Measurements from ENCODE around the gene GJC2. TPM values are rescaled to one million over a fixed set of nuclear protein-coding genes. Genes with fewer than 3 reads are reported as not detected.

GJC2 gene
- polyA plus RNA-seq, 1 of the 3 experiments (the other 2 are of a cell fraction): 0.92 TPM

DNA sequence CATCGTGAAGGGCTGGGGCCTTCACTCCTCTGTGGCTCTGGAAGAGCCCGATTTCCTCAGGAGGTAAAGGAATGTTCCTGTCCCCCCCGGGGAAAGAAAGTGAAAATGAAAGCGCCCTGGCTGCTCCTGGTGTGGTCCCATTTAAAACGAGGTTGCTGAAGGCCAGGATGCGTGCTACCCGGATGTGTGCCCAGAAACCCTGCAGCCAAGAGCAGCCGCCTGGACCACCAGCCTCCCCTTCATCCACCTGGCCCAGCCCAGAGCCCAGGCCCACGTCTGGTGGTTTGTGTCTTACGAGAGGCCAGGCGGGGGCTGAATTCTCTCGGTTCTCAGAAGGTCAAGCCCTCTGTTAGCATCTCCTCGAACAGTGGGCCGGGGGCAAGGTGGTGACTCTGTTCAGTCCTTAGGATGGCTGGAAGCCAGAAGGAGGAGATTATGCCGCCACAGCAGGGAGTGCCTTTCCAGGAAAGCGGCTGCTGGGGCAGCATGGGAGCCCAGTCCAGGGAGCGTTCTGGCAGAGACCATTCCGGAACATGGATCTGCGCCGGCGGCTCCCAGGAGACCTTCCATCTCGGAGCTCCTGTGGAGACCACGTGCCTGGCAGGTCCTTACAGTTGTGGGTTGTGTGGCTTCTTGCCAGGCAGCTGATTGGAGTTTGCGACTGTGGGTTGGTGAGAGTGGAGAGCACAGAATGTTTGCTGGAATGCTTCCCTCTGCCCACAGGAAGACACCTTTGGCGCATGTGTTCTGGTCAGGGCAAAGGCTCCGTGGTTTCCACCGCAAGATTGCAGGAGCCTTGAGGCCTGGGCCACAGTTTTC lies 8.3 kb upstream of the GJC2 start:
- H3K9ac ChIP-seq: peak overlapping the region; percentile 98
- H3K27ac ChIP-seq (ENCODE audit: low read depth in 2 of 2, low read length in 1 of 2): peak overlapping the region in 1 of 2 experiments; percentile 89; a peak in 1 of 4 replicates
- CTCF ChIA-PET: interaction anchor here (4.5 to 5.4 kb wide), 2 partner anchors 24 to 25 kb away, joined by 22 to 24 read pairs; partner anchors contain the start of gene IBA57
- H3K27me3 ChIP-seq (ENCODE audit: insufficient read depth): peaks cover 12% of the 10 kb centered on the region; the same call in 1 of the 2 replicates
- TF ChIP-seq PBX3 (IDR thresholded peaks at IDR 0.05): no peak
- TF ChIP-seq, protein P1, sequence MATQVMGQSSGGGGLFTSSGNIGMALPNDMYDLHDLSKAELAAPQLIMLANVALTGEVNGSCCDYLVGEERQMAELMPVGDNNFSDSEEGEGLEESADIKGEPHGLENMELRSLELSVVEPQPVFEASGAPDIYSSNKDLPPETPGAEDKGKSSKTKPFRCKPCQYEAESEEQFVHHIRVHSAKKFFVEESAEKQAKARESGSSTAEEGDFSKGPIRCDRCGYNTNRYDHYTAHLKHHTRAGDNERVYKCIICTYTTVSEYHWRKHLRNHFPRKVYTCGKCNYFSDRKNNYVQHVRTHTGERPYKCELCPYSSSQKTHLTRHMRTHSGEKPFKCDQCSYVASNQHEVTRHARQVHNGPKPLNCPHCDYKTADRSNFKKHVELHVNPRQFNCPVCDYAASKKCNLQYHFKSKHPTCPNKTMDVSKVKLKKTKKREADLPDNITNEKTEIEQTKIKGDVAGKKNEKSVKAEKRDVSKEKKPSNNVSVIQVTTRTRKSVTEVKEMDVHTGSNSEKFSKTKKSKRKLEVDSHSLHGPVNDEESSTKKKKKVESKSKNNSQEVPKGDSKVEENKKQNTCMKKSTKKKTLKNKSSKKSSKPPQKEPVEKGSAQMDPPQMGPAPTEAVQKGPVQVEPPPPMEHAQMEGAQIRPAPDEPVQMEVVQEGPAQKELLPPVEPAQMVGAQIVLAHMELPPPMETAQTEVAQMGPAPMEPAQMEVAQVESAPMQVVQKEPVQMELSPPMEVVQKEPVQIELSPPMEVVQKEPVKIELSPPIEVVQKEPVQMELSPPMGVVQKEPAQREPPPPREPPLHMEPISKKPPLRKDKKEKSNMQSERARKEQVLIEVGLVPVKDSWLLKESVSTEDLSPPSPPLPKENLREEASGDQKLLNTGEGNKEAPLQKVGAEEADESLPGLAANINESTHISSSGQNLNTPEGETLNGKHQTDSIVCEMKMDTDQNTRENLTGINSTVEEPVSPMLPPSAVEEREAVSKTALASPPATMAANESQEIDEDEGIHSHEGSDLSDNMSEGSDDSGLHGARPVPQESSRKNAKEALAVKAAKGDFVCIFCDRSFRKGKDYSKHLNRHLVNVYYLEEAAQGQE (IDR thresholded peaks at IDR 0.05; ENCODE audit: low read depth, low read length): no peak
- TF ChIP-seq MXI1 (IDR thresholded peaks at IDR 0.05; ENCODE audit: low read depth, low read length): no peak
- TF ChIP-seq RCOR1 (IDR thresholded peaks at IDR 0.05; ENCODE audit: low read length): no peak
- no peak for TF ChIP-seq YY1 (IDR thresholded peaks at IDR 0.05; ENCODE audit: low read depth)
- TF ChIP-seq, protein P2, sequence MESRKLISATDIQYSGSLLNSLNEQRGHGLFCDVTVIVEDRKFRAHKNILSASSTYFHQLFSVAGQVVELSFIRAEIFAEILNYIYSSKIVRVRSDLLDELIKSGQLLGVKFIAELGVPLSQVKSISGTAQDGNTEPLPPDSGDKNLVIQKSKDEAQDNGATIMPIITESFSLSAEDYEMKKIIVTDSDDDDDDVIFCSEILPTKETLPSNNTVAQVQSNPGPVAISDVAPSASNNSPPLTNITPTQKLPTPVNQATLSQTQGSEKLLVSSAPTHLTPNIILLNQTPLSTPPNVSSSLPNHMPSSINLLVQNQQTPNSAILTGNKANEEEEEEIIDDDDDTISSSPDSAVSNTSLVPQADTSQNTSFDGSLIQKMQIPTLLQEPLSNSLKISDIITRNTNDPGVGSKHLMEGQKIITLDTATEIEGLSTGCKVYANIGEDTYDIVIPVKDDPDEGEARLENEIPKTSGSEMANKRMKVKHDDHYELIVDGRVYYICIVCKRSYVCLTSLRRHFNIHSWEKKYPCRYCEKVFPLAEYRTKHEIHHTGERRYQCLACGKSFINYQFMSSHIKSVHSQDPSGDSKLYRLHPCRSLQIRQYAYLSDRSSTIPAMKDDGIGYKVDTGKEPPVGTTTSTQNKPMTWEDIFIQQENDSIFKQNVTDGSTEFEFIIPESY (IDR thresholded peaks at IDR 0.05; ENCODE audit: borderline replicate concordance, low read depth): no peak
- no peak for TF ChIP-seq RXRA (IDR thresholded peaks at IDR 0.05; ENCODE audit: borderline replicate concordance, low read depth)
- no peak for TF ChIP-seq IRF3 (IDR thresholded peaks at IDR 0.05; ENCODE audit: low read depth, low read length)
- TF ChIP-seq RFX5 (IDR thresholded peaks at IDR 0.05; ENCODE audit: low read length): no peak
- TF ChIP-seq, protein P3, sequence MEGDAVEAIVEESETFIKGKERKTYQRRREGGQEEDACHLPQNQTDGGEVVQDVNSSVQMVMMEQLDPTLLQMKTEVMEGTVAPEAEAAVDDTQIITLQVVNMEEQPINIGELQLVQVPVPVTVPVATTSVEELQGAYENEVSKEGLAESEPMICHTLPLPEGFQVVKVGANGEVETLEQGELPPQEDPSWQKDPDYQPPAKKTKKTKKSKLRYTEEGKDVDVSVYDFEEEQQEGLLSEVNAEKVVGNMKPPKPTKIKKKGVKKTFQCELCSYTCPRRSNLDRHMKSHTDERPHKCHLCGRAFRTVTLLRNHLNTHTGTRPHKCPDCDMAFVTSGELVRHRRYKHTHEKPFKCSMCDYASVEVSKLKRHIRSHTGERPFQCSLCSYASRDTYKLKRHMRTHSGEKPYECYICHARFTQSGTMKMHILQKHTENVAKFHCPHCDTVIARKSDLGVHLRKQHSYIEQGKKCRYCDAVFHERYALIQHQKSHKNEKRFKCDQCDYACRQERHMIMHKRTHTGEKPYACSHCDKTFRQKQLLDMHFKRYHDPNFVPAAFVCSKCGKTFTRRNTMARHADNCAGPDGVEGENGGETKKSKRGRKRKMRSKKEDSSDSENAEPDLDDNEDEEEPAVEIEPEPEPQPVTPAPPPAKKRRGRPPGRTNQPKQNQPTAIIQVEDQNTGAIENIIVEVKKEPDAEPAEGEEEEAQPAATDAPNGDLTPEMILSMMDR (IDR thresholded peaks at IDR 0.05): no peak
- TF ChIP-seq SMC3 (IDR thresholded peaks at IDR 0.05; ENCODE audit: low read depth, low read length): no peak
- no peak for TF ChIP-seq JUND (IDR thresholded peaks at IDR 0.05)
- no peak for TF ChIP-seq NRF1 (IDR thresholded peaks at IDR 0.05; ENCODE audit: low read depth, low read length)
- H3K79me2 ChIP-seq (ENCODE audit: insufficient read depth): peaks cover 63% of the 10 kb centered on the region
- no peak overlapping the region for H2AFZ ChIP-seq (ENCODE audit: low read depth)
- no peaks in the 10 kb centered on the region for H3K9me3 ChIP-seq
- POLR2A ChIA-PET: no interaction called here
- H3K4me3 ChIP-seq (ENCODE audit: low read depth in 2 of 2, low read length in 1 of 2): peak overlapping the region; percentile 87 to 99
- 46% methylated on average over 14 of the region's 27 CpGs for WGBS (ENCODE audit: low lambda C conversion rate)
- H3K36me3 ChIP-seq (replicated peaks in 1 of 2; ENCODE audit: control insufficient read depth in 1 of 2, insufficient read depth in 2 of 2, low read length in 1 of 2): peaks cover 4 to 13% of the 10 kb centered on the region in 2 experiments
- H3F3A ChIP-seq (replicated peaks; ENCODE audit: insufficient read depth): no peaks in the 10 kb centered on the region
- peaks cover 23% of the 10 kb centered on the region in 2 experiments; a peak in 2 of 4 replicates for H3K4me1 ChIP-seq (ENCODE audit: control insufficient read depth in 1 of 2, insufficient read depth in 2 of 2, low read depth in 1 of 2, low read length in 1 of 2)
- DNase-seq: peak; percentile 34
- no peaks in the 10 kb centered on the region for H3K9me2 ChIP-seq
- H4K20me1 ChIP-seq (ENCODE audit: insufficient read depth): peaks cover 57% of the 10 kb centered on the region
- peak overlapping the region; percentile 100 for H3K4me2 ChIP-seq
